ENCODE measurements around the gene MPP7. TPM values are rescaled to one million over a fixed set of nuclear protein-coding genes. Genes with fewer than 3 reads are reported as not detected.

The MPP7 gene
- total RNA-seq, 2 donors from 2014 or later = 16.3 to 28.1 TPM

GRCh38 chr10:28279878-28280277, 23.0 kb downstream of the MPP7 start:
- DNase-seq (no peak), ATAC-seq (replicated peaks in 1 of 2) (no peak)
- no peak overlapping the region for H3K4me3 Mint-ChIP-seq
- H3K27me3 Mint-ChIP-seq (ENCODE audit: low read depth) = no peaks in the 10 kb centered on the region
- no peaks in the 10 kb centered on the region for H3K9me3 Mint-ChIP-seq
- peaks cover 41% of the 10 kb centered on the region for H3K4me1 Mint-ChIP-seq (ENCODE audit: low read depth)
- H3K36me3 Mint-ChIP-seq (ENCODE audit: insufficient read depth in 2 of 2) = no peaks in the 10 kb centered on the region
- no peak overlapping the region for H3K27ac Mint-ChIP-seq

DNA sequence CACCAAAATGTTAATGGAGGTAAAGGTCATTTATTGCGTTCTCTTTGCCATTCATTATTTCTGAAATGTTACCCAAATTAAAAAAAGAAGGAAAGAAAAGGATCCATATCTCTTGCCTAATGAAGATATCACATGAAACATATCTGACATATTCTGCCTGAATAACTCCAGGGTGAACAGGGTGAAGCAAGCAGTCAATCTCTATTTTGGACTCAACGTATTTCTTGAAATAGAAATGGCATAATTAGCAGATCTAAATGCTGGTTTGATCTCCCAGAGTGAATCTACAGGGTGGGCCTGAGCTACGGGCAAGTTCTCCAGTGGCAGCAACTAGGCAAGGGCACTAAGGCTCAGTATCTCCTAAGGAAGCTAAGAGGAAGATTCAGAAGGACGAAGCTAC, 24.0 kb downstream of the MPP7 start:
- Mint-ChIP-seq H3K27ac (no peak overlapping the region), H3K4me1 (ENCODE audit: low read depth) (peaks cover 37% of the 10 kb centered on the region), H3K27me3 (ENCODE audit: low read depth) (no peaks in the 10 kb centered on the region), H3K4me3 (no peak overlapping the region), H3K36me3 (ENCODE audit: insufficient read depth in 2 of 2) (no peaks in the 10 kb centered on the region), H3K9me3 (no peaks in the 10 kb centered on the region)
- DNase-seq (no peak), ATAC-seq (replicated peaks in 1 of 2) (no peak)

DNA sequence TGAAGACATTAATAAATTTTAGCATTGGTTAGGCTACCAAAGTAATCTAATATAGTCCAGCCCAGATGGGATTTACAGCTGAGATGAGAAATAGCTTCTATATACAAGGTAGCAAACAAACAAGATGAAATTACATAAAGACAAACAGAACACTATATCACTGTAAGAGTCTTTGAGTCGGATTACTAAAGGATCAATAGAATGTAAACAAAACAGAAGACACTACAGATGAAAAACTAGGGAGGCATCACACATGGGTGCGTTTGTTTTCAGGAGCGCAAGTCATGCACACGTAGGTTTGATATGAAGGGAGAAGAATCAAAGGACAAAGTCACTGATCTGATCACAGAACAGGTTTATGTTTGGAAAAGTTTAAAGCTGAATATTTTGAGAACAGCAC, 26.5 kb downstream of the MPP7 start:
- Mint-ChIP-seq H3K9me3 (no peaks in the 10 kb centered on the region), H3K27me3 (ENCODE audit: low read depth) (no peaks in the 10 kb centered on the region), H3K27ac (no peak overlapping the region), H3K4me3 (no peak overlapping the region), H3K36me3 (ENCODE audit: insufficient read depth in 2 of 2) (no peaks in the 10 kb centered on the region), H3K4me1 (ENCODE audit: low read depth) (peaks cover 25% of the 10 kb centered on the region)
- DNase-seq (no peak), ATAC-seq (replicated peaks in 1 of 2) (no peak)

GRCh38 chr10:28274475-28274874, 28.4 kb downstream of the MPP7 start:
- no peaks in the 10 kb centered on the region for H3K36me3 Mint-ChIP-seq (ENCODE audit: insufficient read depth in 2 of 2)
- DNase-seq (no peak), ATAC-seq (replicated peaks in 1 of 2) (no peak)
- H3K27ac Mint-ChIP-seq = peak overlapping the region; percentile 80
- no peaks in the 10 kb centered on the region for H3K27me3 Mint-ChIP-seq (ENCODE audit: low read depth)
- no peaks in the 10 kb centered on the region for H3K9me3 Mint-ChIP-seq
- H3K4me1 Mint-ChIP-seq (ENCODE audit: low read depth) = peaks cover 16% of the 10 kb centered on the region
- H3K4me3 Mint-ChIP-seq = no peak overlapping the region

- H3K27ac Mint-ChIP-seq = no peak overlapping the region
- DNase-seq (no peak), ATAC-seq (replicated peaks in 1 of 2) (no peak)
- H3K4me1 Mint-ChIP-seq (ENCODE audit: low read depth) = peaks cover 16% of the 10 kb centered on the region
- no peaks in the 10 kb centered on the region for H3K27me3 Mint-ChIP-seq (ENCODE audit: low read depth)
- H3K4me3 Mint-ChIP-seq = no peak overlapping the region
- H3K36me3 Mint-ChIP-seq (ENCODE audit: insufficient read depth in 2 of 2) = no peaks in the 10 kb centered on the region
- no peaks in the 10 kb centered on the region for H3K9me3 Mint-ChIP-seq
Observed at GRCh38 chr10:28273343-28273742, 29.5 kb downstream of the MPP7 start.

DNA sequence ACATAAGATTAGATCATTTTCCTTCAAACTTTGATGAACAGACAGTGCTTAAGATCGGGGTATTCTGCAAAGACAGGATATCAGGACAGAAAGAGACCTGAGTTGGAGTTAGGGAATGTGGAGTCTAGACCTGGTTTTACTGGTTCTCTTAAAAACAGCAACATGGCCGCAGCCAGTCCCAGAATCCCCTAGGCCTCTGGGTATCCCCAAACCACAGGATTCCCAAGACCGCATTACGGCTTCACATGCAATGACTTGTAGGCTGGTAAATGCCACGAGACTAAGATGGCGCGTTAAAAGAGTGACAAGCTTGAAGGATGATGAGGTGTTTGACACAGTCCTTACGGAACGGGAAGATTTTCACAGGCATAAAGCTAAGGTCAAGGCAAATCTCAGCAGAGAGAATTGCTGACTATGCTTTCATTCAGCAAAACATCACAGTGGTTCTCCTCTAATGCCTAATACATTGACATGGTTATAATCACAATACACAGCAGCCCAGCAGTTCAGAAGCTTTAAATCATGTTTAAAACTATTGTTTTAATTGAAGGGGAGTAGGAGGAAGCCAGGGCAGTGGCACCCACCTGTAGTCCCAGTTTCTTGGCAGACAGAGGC, 32.9 kb downstream of the MPP7 start:
- no peak overlapping the region for H3K4me3 Mint-ChIP-seq
- H3K27me3 Mint-ChIP-seq (ENCODE audit: low read depth) = no peaks in the 10 kb centered on the region
- H3K9me3 Mint-ChIP-seq = no peaks in the 10 kb centered on the region
- peaks cover 12% of the 10 kb centered on the region for H3K4me1 Mint-ChIP-seq (ENCODE audit: low read depth)
- ATAC-seq (replicated peaks in 1 of 2) (no peak), DNase-seq (no peak)
- no peaks in the 10 kb centered on the region for H3K36me3 Mint-ChIP-seq (ENCODE audit: insufficient read depth in 2 of 2)
- no peak overlapping the region for H3K27ac Mint-ChIP-seq

- Mint-ChIP-seq H3K4me3 (no peak overlapping the region), H3K27ac (no peak overlapping the region), H3K36me3 (ENCODE audit: insufficient read depth in 2 of 2) (peaks cover 0 to 1% of the 10 kb centered on the region in 2 donors), H3K4me1 (ENCODE audit: low read depth) (peaks cover 6% of the 10 kb centered on the region), H3K27me3 (ENCODE audit: low read depth) (no peaks in the 10 kb centered on the region), H3K9me3 (no peaks in the 10 kb centered on the region)
- no peak for ATAC-seq (replicated peaks in 1 of 2)
- DNase-seq = no peak
Observed at GRCh38 chr10:28266449-28267224, 36.2 kb downstream of the MPP7 start.

GRCh38 chr10:28263136-28263857, 39.6 kb downstream of the MPP7 start:
- no peak overlapping the region for H3K4me3 Mint-ChIP-seq
- no peak overlapping the region for H3K27ac Mint-ChIP-seq
- H3K4me1 Mint-ChIP-seq (ENCODE audit: low read depth) = peaks cover 15% of the 10 kb centered on the region
- no peaks in the 10 kb centered on the region for H3K27me3 Mint-ChIP-seq (ENCODE audit: low read depth)
- DNase-seq (no peak), ATAC-seq (replicated peaks in 1 of 2) (no peak)
- peaks cover 0 to 1% of the 10 kb centered on the region in 2 donors for H3K36me3 Mint-ChIP-seq (ENCODE audit: insufficient read depth in 2 of 2)
- no peaks in the 10 kb centered on the region for H3K9me3 Mint-ChIP-seq

DNA sequence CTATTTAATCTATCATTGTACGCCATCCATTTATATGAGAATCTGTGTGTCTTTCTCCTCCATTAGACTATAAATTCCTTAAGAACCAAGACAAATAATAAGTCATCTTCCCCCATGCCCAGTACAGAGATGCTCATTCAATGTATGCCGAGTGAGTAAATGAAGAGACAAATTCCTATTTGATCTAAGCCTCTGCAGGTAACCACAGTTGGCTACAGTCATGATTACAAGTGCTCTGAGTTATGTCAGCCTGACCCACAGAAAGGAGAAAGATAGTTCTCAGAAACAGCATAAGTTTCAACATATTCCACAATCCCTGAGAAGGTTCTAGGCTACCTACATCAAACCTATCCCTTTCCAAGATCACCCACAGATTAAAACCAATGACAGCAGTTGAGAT, 46.1 kb downstream of the MPP7 start:
- no peaks in the 10 kb centered on the region for H3K9me3 Mint-ChIP-seq
- H3K27ac Mint-ChIP-seq = no peak overlapping the region
- H3K36me3 Mint-ChIP-seq (ENCODE audit: insufficient read depth in 2 of 2) = no peaks in the 10 kb centered on the region
- H3K4me3 Mint-ChIP-seq = no peak overlapping the region
- ATAC-seq (replicated peaks in 1 of 2) (no peak), DNase-seq (no peak)
- no peaks in the 10 kb centered on the region for H3K27me3 Mint-ChIP-seq (ENCODE audit: low read depth)
- H3K4me1 Mint-ChIP-seq (ENCODE audit: low read depth) = peaks cover 26% of the 10 kb centered on the region

DNA sequence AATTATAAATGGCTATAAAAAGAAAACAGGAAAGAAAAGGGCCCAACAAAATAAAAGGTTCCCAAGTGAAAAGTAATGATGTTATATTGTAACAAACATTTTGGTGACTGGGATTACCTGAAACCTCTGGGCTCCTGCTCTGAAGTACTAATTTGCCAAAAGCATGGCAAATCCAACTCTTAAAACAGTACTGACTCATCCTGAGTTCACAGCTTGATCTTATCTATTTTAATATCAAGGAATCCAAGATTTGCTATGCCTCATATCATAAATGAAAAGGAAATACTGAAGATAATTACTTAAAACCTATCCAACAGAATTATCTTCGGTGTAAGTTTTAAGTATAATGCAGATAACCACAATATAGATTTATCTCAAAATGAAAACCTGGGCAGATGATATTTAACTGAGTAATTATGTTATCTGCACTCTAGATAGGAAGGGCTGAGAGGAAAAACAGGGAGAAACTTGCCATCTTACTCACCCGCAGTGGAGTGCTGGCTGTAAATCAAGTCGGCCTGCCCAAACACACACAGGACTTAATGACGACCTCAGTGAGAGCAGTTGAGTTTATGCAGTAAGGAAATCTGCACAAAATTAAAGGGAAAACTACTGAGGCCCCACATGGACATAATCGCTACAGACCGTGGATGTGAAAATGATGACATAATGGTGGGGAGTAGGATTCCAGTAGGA, 48.4 kb downstream of the MPP7 start:
- Mint-ChIP-seq H3K36me3 (ENCODE audit: insufficient read depth in 2 of 2) (no peaks in the 10 kb centered on the region), H3K9me3 (no peaks in the 10 kb centered on the region), H3K4me1 (ENCODE audit: low read depth) (peaks cover 16% of the 10 kb centered on the region), H3K27me3 (ENCODE audit: low read depth) (no peaks in the 10 kb centered on the region), H3K27ac (no peak overlapping the region), H3K4me3 (no peak overlapping the region)
- ATAC-seq (replicated peaks in 1 of 2) (no peak), DNase-seq (no peak)

GRCh38 chr10:28253169-28253785, 49.6 kb downstream of the MPP7 start:
- H3K27ac Mint-ChIP-seq = no peak overlapping the region
- no peak for DNase-seq
- H3K9me3 Mint-ChIP-seq = no peaks in the 10 kb centered on the region
- H3K27me3 Mint-ChIP-seq (ENCODE audit: low read depth) = no peaks in the 10 kb centered on the region
- no peak for ATAC-seq (replicated peaks in 1 of 2)
- no peaks in the 10 kb centered on the region for H3K36me3 Mint-ChIP-seq (ENCODE audit: insufficient read depth in 2 of 2)
- no peak overlapping the region for H3K4me3 Mint-ChIP-seq
- peaks cover 21% of the 10 kb centered on the region for H3K4me1 Mint-ChIP-seq (ENCODE audit: low read depth)
